ENCODE measurements around the gene OAS3.

OAS3 gene

GRCh38 chr12:112900298-112901145, 37.8 kb upstream of the OAS3 start:
- TF ChIP-seq ZFX (IDR thresholded peaks at IDR 0.05; ENCODE audit: borderline replicate concordance) (no peak), CTCF (IDR thresholded peaks at IDR 0.05) (peak; percentile 91)
- H3K27ac ChIP-seq: no peak overlapping the region

GRCh38 chr12:112901271-112901670, 37.0 kb upstream of the OAS3 start:
- TF ChIP-seq CTCF (IDR thresholded peaks at IDR 0.05) (no peak), ZFX (IDR thresholded peaks at IDR 0.05; ENCODE audit: borderline replicate concordance) (no peak)
- H3K27ac ChIP-seq: no peak overlapping the region

- no peak for TF ChIP-seq CTCF (IDR thresholded peaks at IDR 0.05)
- H3K27ac ChIP-seq: no peak overlapping the region
Observed at GRCh38 chr12:112904571-112904970, 33.7 kb upstream of the OAS3 start.

GRCh38 chr12:112905451-112906089, 32.7 kb upstream of the OAS3 start:
- no peak for TF ChIP-seq CTCF (IDR thresholded peaks at IDR 0.05)
- no peak for TF ChIP-seq ZFX (IDR thresholded peaks at IDR 0.05; ENCODE audit: borderline replicate concordance)
- H3K27ac ChIP-seq: no peak overlapping the region

GRCh38 chr12:112906712-112907414, 31.4 kb upstream of the OAS3 start, which contains the start of gene OAS1:
OAS1 (plus strand) TSS chr12:112906962; CDS start chr12:112907040, 78 bp downstream.
- no peak within 1 kb of the TSS for H3K27ac ChIP-seq
- TF ChIP-seq CTCF (IDR thresholded peaks at IDR 0.05): no peak
- no peak for TF ChIP-seq ZFX (IDR thresholded peaks at IDR 0.05; ENCODE audit: borderline replicate concordance)

- no peak for TF ChIP-seq ZFX (IDR thresholded peaks at IDR 0.05; ENCODE audit: borderline replicate concordance)
- TF ChIP-seq CTCF (IDR thresholded peaks at IDR 0.05): no peak
- no peak overlapping the region for H3K27ac ChIP-seq
Observed at GRCh38 chr12:112907415-112908157, 30.7 kb upstream of the OAS3 start.

Measured in 22Rv1 (cell line).